Retinal pigment epithelial cell (primary cell): ENCODE data around the gene LIN7C.
A peak's percentile ranks its signal among the peaks of the same experiment; 100 is the strongest.

Experiments used
- DNase-seq: peaks from one replicate; pipeline ENCODE4 v3.0.0-alpha.2; 2010; ENCODE audit warnings: low read depth
- H3K4me3 ChIP-seq: 2 replicates; pipeline ENCODE4 v1.5.1; 2011; ENCODE audit warnings: mild to moderate bottlenecking, low read length, control low read depth, moderate library complexity
- TF ChIP-seq, protein P1 (sequence below): conservative IDR thresholded peaks from 2 replicates; pipeline ENCODE4 v1.5.1; 2011; ENCODE audit warnings: low read depth, low read length, control low read depth, inconsistent platforms

LIN7C gene

DNA sequence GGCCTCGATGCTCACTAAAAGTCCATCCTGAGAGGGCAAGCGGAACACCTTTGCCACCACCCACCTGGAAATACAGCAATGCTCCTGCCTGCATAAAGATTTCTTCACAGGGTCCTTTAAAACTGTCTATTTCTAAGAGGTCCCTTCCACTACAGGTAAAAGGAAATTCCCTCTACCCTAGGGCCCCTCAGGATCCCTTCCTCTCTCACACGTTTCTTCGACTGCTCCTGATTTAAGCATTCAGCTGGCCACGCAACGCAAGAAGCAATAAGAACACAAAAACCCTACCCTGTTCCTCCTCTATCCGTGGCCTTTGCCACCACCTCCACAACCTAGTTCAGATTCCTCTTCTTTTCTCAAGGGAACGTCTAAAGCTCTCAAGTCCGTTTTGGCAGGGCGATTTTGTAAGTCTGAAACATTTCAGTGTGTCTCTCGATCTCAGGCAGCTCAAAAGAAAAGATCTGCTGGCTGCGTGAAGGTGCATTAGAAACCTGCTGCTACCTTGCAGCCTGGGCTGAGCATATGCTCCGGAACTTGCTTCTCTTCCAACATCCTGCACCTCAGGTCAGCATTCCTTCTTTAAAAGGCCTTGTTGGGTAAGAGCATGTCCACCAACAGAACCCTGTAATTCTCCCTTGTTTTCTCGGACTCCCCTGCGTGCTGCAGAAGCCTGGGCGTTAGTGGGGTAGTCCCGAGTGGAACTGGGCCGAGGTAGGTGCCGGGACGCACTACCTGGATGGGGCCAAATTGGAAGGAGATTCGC lies 35.6 kb downstream of the LIN7C start:
- no peak for DNase-seq
- H3K4me3 ChIP-seq, result peak overlapping the region; percentile 81
- TF ChIP-seq, protein P1, sequence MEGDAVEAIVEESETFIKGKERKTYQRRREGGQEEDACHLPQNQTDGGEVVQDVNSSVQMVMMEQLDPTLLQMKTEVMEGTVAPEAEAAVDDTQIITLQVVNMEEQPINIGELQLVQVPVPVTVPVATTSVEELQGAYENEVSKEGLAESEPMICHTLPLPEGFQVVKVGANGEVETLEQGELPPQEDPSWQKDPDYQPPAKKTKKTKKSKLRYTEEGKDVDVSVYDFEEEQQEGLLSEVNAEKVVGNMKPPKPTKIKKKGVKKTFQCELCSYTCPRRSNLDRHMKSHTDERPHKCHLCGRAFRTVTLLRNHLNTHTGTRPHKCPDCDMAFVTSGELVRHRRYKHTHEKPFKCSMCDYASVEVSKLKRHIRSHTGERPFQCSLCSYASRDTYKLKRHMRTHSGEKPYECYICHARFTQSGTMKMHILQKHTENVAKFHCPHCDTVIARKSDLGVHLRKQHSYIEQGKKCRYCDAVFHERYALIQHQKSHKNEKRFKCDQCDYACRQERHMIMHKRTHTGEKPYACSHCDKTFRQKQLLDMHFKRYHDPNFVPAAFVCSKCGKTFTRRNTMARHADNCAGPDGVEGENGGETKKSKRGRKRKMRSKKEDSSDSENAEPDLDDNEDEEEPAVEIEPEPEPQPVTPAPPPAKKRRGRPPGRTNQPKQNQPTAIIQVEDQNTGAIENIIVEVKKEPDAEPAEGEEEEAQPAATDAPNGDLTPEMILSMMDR, result no peak

DNA sequence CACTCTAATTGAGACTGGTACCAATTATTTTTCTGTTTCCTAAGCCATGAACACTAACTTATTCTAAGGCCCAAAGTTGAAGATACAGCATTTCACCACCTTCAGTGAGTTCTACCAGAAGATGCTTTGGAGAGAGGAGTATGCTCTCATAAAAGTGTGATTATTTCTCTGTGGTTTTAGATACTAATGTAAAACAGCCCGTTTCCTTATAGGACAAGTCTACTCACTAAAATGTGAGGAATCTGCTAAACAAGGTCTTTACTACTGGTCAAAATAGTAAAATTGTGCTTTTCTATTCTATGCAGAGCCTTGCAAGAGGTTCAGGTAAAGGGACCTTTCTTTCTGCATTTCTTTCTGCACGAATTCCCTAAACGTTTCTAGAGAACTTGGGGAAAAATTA lies 36.4 kb downstream of the LIN7C start:
- H3K4me3 ChIP-seq, result peak overlapping the region; percentile 23
- no peak for DNase-seq
- TF ChIP-seq, protein P1, result no peak

DNA sequence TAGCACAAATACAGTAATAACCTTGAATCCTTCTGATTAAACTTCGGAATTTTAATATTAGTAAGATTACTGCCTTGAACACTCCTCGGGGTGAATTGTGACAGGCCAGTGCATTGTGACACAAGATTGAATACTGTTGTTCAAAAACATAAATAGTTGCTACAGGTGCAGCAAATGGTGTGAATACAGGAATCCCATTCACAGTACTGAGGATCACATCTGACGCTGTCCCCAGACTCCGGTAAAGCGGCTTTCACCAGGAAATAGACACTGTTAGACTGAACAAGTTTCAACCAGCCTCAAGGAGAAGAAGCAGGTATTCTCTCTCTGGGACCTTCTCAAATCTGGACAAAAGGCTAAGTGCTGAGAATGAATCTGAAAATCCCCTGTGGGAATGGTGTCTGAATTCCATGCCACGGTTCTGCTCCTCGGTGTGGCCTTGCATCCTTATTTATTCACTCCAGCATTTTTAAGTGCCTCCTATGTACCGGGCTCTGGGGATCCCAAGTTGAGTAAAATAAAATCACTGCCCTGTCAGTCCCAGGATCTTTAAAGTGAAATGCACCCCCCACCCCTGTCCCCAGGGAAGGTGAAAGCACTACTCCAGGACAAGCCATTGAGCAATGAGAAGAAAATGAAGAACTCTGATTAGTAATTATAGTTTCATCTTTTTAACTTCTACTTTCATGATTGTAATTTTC lies 37.4 kb downstream of the LIN7C start:
- H3K4me3 ChIP-seq, result peak overlapping the region; percentile 30
- TF ChIP-seq, protein P1, result no peak
- no peak for DNase-seq

DNA sequence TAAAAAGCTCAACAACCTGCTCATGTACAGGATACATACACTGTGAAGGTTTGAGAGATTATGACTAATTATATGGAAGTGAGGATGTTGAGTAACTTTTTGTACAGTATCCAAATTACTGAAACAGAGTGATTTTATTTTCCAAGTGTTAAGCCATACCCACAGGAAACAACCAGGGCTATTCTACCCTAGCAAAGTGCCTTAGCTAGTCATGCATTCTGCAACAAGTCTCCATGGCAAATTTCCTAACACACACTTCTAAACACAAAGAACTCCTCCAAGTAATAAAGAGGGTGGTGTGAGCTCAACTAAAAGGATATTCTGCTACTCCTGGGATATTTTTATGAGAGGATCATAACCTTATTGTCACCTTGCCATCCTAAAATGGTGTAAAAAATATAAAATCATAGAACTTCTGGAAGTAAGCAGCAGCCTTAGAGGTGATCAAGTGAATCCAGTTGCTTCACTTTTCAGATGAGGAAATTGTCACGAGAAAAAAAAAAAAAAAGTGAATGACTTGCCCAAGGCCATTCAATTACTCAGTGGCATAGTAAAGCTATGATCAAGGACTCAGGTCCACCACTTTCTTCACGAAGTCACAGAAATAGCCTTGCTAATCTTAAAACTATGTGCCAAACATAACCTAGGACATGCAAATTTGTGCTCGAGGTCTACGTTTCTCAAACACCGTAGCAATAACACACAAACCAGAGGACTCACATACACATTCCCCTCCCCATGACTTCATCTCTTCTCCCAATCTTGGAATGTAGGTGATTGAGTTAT lies 38.2 kb downstream of the LIN7C start:
- TF ChIP-seq, protein P1, result no peak
- H3K4me3 ChIP-seq, result peak overlapping the region; percentile 30

DNA sequence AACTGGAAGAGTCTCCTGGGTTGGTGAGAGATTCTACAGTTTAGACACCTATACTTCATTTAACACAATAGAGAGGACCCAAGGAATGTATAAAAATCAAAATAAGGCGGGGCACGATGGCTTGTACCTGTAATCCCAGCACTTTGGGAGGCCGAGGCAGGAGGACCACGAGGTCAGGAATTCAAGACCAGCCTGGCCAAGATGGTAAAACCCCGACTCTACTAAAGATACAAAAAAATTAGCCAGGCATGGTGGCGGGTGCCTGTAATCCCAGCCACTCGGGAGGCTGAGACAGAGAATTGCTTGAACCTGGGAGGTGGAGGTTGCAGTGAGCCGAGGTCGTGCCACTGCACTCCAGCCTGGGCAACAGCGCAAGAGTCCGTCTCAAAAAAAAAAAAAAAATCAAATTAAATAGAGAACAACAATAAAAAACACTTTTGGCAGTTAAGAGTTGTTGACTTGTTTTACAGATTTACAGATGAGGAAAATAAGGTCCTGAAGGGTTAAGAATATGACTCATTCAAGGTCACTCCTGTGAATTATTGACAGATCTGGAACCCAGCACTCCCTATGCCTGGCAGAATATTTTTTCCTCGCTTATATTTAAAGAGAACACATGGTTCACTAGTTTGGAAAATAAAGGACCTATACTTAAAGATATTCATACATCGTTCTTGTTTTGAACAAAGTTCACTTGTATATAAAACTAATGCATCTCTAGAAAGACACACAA lies 39.2 kb downstream of the LIN7C start:
- DNase-seq, result no peak
- TF ChIP-seq, protein P1, result no peak
- H3K4me3 ChIP-seq, result no peak overlapping the region

More for the DNA sequence above, 38.2 kb downstream of the LIN7C start:
- DNase-seq, result peak; percentile 89

DNA sequence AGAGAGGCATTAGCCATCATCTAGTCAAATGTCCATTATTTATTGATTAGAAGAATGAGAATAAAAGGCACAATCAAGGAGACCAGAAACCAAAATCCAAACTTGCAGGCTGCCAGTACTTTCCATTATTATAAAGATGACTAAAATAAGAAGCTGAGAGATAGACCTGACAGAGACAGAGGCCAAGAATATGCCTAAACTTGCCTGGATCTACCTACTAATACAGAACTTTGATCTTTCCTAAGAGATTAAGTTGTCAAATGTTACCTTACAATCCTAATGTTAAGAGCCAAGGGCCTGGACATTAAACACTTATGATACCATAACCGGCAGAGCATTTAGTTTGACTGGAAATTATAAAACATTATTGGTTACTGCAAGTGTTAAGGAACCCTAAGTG lies 40.2 kb downstream of the LIN7C start:
- TF ChIP-seq, protein P1, result no peak
- DNase-seq, result no peak
- H3K4me3 ChIP-seq, result no peak overlapping the region
